ENCODE results near the gene IFI27L1.

IFI27L1 gene

DNA sequence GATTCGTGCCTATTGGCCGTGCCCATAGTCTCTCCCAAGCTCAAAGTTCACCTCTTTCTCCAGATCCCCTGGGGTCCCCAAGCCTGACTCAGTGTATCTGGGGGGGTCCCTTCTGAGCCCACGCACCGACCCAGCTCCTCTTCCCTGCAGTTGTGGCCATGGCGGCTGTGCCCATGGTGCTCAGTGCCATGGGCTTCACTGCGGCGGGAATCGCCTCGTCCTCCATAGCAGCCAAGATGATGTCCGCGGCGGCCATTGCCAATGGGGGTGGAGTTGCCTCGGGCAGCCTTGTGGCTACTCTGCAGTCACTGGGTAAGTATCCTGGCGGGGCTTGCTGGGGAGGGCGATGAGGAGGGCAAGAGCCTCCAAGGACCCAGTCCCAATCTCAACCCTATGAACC is 34.5 kb downstream of the IFI27L1 start:
- DNase-seq: no peak

DNA sequence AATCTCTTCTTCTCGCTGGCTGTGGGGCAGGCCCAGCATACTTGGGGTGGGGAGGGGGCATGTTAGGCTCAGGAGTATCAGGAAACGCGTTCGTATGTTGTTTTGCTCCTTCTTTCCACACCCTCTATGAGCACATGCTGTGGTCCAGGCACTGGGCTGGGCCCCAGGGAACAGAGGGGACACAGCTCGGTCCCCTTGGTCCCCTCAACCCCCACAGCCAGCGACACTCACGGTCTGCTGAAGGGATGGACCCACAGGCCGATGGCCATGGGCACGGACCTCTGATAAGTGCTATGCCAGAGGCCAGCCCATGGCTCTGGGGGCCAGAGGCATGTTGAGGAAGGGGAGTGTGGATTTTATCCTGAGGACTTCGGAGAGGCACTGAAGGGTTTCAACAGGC is 35.6 kb downstream of the IFI27L1 start:
- DNase-seq: no peak

DNA sequence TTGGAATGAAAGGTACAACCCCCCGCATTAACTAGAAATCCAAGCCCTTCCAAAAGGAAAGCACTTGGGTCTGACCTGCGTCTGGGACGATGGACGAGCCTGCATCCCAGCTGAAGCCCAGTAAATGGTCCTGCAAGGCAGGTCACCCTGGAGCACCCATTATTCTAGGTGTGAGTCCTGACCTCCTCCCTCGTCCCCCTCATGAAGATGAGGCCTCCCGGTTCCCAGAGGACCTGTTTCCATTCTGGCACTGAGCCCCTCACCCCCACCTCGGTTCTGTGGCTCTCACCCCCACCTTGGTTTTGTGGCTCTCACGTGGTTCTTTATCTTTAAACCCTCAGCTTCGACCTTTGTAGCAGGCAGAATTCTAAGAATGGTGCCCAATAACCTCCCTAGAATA is 36.7 kb downstream of the IFI27L1 start:
- DNase-seq: no peak

DNA sequence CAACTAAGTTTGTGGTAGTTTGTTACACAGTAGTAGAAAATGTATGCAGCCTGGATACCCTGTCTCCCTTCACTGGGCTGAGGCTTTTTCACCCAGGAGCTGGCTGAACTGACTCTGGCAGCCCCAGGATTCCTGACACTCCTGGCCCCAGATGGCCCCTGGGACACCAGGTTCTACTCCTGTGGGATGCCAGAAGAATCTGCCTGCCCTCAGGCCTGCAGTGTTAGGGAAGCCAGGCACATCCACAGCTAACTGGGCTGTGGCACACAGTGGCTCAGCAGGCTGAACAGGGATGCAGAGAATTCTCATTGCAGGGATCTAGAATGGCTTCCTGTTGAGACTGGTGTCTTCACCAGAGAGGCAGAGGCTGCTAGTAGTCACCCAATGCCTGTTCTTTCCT is 38.0 kb downstream of the IFI27L1 start:
- DNase-seq: no peak

DNA sequence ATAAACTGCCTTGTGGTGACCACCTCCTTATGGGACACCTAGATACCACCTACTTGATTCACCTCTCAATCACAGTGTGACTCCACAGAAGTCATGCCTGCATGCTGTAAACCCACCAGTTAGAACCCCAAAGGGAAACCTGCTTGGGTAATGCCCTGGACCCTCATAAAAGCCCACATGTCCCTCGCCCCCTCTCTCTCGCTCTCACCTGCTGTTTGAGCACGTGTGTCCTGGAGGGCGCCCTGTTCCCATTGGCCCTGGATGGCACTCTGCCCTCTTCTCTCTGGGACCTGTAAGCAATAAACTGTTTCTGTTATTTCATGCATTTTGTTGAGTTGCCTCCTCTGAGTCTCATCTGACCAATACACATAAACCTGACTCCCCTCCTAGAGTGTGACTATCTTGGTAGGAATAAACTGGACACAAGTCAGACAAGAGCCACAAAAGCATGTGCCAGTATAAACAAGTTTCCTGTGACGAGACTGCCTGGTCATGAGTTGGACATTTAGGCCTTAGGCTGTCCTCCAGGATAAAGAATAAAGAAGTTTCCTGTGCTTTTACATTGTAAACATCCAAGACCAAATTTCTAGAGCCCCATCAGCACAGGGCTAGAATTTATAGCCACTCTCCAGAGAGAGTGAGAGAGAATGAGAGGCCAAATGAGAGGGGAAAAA is 39.7 kb downstream of the IFI27L1 start:
- DNase-seq: no peak

DNA sequence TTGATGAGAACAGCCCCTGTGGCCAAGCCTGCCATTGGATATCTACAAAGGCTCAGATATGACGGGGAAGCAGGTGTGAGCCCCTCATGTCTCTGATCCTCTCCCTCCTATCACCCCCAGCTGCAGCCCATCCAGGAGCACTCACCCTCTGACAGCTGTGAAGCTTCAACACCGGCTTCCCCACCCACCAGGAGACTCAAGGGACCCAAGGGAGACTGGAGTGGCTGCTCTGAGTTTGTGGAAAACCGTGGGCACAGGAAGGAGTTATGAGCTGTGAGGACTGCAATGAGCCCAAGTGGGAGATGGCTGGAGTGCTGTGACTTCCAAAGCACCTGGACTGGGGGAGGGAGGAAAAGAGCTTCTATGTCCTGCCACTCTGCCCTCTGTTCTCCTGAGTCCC is 40.4 kb downstream of the IFI27L1 start:
- DNase-seq: no peak

DNA sequence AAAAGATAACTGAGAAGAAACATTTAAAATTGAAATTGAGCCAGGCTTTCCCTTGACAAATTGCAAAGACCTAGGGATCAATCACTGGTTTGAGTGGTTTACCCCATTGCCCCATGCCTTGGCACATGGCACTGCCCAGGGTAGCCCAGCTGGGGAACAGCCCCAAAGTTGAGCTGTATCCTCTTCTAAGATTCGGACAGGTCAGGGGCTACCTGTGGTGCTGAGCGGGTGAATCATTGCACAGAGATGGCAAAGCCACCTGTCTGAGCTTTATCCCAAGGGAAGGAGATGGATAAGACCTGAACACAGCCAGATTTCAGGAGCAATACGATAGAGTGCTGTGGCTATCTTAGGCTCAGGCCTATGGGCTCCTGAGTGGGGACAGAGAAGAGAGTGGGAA is 41.3 kb downstream of the IFI27L1 start:
- no peak for DNase-seq

DNA sequence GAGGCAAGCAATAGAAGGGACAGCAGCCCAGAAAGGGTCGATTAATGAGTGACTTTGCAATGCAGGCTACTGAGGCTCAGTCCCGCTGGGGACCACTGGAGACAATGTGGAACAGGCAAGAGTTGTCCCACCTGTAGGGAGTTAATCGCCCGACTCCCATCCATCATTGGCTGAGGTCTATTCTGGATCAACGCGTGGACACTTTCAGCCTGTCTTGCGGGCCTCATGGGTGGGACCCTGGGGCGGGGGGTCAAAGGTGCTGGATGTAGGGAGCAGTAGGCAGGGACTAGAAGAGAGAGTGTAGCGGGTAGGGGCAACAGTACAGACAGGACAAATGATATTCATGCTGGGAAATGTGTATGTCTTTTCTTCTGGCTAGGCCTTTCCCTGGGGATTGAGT is 42.2 kb downstream of the IFI27L1 start:
- DNase-seq: no peak

DNA sequence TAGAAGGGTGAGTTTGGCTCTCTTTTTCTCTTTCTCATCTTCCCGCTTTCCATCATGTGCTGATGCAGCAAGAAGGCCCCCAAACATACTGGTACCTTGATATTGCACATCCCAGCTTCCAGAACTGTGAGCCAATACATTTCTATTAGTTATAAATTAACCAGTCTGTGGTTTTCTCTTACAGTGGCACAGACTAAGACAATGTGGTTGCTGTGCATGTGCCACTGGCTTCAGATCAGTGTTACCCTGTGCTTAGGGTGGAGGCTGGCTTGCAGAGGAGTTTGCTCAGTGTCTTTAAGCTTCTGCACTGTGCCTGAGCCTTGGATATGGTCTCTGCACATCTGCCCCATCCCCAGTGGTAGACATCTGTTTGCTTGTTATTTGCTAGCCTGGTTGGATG is 42.8 kb downstream of the IFI27L1 start:
- no peak for DNase-seq

DNA sequence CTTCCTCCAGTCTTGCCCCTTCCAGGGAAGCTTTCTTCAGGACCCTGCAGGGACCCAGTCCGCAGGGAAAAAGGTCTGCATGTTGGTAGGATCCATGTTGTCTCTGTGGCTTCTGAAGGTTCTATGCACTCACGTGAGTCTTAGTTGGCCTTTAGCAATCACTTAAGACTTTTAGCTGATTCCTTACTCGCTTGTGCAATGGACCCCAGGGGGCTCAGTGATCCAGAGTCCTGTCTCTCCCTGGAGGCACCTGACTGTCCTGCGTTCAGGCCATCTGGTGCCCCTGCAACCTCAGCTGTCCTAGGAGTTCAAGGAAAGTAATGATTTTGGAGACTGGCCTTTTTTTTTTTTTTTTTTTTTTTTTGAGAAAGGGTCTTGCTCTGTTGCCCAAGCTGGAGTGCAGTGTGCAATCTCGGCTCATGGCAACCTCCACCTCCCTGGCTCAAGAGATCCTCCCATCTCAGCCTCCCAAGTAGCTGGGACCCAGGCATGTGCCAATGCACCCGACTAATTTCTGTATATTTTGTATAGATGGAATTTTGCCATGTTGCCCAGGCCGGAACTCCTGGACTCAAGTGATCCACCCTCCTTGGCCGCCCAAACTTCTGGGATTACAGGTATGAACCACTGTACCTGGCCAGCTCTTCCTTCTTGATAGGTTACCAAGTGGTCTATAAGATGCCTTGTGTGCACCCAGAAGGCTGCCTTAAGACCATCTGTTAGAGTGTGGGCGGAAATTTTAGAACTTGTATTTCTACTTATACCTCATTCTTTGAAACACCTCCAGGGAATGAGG is 43.7 kb downstream of the IFI27L1 start:
- no peak for DNase-seq

DNA sequence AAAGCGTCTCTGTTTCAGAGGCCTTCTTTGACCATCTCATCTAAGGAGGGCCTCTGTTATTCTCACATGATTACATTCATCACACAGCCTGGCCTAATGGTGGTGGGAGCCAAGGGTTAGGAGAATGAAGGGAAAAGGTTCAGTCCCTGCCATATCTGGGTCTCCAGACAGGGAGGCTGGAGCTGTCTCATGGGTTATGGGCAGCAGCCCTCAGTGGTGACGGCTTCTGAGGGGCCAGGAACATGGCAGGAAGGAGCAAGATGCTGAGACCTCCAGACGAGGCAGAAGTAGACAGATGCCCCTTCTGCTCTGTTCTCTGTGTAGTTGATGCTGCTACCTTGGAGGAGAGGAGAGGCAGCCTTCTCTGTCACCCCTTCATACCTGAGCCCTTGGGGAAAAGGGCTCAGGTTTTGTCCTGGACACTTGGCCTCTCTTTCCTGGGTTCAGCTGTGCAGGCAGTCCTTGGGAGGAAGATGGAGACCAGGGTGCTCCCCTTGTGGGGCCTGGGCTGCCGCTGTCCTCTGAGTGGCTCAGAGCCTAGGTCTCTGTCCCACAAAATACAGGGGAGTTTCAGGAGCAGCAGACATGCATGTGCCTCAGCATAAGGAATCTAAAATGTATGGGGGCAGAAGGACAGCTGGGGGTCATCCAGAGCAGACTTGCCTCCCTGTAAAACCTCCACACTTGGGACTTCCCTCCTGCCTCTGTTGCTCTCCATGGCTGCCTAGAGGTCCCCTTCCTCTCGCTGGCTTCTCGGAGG is 44.7 kb downstream of the IFI27L1 start:
- no peak for DNase-seq

DNA sequence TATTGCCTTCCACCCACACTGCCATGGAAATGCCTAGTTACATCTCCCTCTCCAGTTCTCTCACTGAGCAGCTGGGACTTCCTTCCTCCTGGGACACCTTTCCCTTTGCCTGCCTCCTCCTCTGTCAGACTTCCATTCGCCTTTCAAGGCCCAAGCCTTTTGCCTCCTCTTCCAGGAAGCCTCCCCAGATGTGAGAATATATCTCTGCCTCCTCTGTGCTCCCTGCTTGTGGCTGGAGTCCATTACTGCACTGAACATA is 45.2 kb downstream of the IFI27L1 start:
- no peak for DNase-seq

DNA sequence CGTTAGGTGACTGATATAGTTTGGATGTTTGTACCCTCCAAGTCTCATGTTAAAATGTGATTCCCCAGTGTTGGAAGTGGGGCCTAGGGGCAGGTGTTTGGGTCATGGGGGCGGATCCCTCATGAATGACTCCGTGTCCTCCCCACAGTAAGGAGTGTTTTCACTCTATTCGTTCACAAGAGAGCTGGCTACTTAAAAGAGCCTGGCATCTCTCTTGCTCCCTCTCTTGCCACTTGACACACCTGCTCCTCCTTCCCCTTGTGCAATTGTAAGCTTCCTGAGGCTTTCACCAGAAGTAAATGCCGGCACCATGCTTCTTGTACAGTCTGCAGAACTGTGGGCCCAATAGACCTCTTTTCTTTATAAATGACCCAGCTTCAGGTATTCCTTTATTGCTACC is 45.7 kb downstream of the IFI27L1 start:
- DNase-seq: no peak

DNA sequence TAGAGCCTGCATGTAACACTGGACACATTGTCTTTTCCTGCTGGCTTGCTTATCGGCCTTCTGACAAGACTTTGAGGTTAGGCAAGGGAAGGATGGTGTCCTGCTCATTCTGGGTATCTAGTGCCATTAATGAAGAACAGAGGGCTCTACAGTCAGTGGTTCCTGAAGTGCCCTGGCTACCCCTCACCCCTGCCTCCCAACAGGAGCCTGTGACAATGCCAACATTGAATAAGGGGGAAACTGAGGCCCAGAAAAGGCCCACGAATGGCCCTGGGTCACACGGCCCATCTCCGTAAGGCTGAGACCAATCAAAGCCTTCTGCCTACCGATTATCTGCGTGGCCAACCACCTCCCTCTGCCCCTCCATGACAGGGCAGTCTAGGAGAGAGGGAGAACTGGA is 46.2 kb downstream of the IFI27L1 start:
- DNase-seq: no peak

DNA sequence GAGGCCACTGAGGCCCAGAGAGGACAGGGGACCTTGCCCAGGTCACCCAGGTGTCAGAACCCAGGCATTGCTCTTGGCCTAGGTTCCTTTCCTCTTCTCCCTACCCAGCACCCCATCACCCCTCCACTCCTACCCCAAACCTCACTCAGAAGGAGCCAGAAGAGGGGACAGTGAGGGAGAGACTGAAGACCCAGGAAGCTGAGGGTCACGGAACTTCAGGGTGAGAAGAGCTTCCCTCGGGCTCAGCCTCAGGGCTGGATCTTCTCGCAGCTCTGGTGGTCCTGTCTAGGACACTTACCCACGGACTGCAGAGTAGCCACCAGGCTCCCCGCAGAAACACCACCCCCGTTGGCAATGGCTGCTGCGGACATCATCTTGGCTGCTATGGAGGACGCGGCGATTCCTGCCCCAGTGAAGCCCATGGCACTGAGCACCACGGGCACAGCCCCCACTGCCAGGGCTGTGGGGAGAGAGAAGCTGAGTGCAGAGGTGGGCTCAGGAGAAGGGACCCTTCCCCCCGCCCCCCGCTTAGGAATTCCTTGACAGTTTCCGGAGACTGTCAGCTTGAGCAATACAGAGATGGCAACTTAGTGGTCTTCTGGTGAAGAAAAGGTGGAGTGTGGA is 47.2 kb downstream of the IFI27L1 start:
- DNase-seq: no peak

DNA sequence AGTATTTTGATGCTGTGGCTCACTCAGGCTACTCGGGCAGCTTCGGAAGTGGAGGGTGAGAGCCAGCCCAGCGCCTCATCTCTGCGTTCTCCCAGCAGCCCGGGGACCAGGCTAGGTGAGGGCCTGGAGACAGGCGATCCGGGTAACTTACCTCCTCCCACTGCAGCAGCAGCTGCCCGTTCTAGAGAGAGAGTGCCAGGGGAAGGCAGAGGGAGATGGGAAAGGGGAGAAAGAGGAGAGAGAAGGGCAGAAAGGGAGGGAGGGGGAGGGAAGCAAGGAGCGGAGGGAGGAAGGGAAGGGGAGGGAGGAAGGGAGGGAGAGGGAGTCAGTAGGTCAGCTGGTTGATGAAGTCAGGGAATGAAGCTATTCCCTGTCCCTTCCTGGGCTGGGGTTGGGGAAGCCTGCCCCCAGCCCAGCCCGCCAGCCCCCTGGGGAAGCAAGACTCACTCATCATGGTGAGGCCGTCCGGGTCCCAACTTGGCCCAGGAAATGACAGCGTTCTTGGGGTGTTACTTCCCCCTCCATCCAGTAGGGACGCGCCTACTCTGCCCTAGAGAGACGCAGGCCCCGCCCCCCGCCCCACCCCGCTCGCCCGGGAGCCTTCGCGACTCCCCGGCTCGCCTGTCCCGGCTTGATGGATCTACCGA is 48.1 kb downstream of the IFI27L1 start, which contains the start of gene IFI27L2:
Gene IFI27L2, minus strand, starts transcription at position 494 of the 647 bp plus-strand sequence. Its CDS starts 40 bp downstream, at position 454.
- peak; percentile 77 to 85 for DNase-seq

DNA sequence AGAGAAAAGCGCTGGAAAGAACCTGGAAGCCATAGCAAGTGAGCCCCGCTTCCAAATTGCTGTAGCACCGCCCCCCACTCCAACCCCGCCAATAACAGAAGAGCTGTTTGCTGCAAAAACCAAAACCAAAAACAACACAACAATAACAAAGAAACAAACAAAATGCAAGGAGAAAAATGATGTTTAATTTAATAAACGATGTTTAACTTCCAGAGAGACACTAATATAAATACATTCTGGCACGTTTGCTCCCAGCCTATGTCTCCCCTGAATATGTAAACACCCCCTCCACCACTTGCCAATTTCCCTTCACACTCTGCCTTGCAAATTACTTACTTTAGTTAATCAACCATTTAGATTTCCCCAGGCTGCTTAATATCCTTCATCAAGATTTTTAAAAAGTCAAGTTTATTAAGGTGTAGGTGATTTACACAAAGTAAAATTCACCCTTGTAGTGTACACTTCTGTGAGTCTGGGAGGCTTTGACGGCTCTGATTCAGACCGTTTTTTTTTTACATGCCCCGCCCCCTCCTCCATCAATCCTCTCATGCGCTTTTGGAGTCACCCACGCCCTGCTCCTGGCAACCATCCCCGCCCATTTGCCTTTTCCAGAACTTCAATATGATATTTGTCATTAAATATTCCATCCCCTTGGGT is 48.8 kb downstream of the IFI27L1 start:
- DNase-seq: peak; percentile 60

DNA sequence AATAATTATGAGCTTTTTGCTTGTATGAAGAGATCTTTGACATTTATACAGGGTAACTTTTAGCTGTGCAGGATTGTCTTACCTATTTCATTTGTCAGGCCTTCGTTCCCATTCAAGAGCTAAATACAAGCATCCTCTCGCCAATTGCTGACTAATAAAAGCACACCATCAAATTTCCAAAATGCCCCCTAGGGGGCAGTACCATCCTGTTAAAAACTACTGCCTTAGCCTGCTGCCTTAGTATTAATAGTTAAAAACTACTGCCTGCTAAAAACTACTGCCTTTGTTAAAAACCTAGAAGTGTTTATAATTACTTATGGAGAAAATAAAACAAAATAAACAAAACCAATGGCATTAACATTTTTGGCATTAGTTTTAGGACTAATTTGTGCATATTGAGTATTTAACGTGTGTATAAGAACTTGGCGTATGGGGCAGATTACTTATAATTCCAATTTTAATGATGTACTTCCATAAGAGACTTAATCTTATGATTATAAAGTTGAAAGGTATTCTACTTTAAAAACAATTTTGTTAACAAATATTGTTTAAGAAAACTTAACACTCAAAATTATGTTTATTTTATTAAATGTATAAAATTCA is 51.3 kb downstream of the IFI27L1 start:
- DNase-seq: peak; percentile 49 to 60

DNA sequence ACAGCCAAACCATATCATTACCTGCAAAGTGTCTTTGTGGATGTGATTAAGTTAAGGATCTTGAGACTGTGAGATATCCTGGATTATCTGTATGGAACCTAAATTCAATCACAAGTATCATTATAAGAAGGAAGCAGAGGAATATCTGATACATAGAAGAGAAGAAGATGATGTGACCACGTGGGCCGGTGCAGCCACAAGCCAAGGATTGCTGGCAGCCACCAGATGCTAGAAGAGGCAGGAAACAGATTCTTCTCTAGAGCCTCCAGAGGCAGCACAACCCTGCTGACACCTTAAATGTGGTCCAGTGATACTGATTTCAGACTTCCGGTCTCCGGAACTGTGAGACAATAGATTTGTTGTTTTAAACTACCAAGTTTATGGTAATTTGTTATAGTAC is 54.4 kb downstream of the IFI27L1 start:
- no peak for DNase-seq

DNA sequence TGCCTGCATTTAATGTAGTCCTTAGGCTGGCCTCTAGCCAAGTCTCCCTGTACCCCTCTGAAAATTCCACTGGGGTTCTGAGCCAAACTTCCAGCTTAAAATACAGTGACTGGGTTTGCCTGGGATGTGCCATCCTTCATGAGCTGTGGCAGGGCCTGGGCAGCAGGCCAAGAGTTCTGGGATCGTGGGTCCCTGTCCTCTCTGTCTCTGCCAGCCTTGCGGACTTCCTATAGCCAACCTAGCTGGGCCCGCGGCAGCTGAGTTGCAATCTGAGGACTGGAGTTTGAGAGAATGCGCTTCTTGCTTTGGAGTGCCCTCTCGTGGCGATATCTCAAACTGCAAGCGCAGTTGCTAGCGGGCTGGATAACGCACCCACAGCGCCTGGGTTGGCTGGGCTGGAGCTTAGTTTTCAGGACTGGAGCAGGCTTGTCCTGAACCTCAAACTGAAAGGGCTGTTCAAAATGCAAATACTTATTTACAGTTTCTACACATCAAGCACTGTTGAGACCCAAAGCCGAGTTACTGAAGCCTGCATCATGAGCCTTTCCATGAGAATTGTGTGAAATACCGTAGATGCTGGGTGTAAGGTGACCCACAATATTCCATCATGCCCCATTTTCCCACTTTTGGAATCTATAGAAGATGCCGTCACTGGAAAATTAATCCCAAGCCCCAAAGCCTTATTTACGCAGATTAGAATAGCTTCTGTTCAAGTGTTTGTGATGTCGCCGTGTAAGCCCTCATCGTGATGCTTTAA is 55.6 kb downstream of the IFI27L1 start:
- DNase-seq: peak; percentile 85 to 94

DNA sequence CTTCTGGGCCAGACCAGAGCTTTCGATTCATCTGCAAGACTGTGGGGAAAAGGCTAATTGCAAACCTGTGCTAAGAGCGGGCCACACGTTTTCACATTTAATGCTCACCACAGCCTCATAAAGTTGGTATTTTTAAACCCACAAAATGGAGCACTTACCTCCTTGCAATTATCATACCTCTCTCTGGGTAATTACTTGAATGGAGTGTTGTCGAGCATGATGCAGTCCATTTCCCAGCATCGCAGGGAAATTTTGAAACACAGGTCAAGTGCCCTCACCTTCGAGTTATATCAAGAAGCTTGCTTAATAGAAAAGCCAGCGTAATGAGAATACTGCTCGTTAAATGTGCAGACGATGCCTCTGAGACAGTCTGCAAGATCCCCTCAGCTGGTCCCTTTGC is 57.1 kb downstream of the IFI27L1 start:
- no peak for DNase-seq

Data from SHP77 (cell line).